Right lobe of liver (tissue), 6 donors: Measurements from ENCODE around the gene MTHFD2L. TPM values are rescaled to one million over a fixed set of nuclear protein-coding genes. Genes with fewer than 3 reads are reported as not detected.

Experiments used
- ATAC-seq, 4 donors: fragments of 200-7000 bp; cut with Tn5 transposase; one replicate each; pipeline ENCODE4 v1.9.1; 2020; ENCODE audit warnings: mild to moderate bottlenecking in 4 of 4, moderate library complexity in 4 of 4
- DNase-seq, 3 donors: peaks; one replicate each; pipeline ENCODE4 v3.0.0-alpha.2; 2020
- H3K27ac ChIP-seq, 3 donors: fragments of 200-600 bp; one replicate each; pipeline ENCODE4 v1.8.0; 2022
- H3K27me3 ChIP-seq, 2 donors: fragments of 200-600 bp; one replicate each; pipeline ENCODE4 v1.8.0; 2022
- H3K36me3 ChIP-seq, 4 donors: fragments of 200-600 bp; sonication (generic) in 1 of 4; one replicate each; pipeline versions ENCODE4 v1.5.1 to v1.8.0; 2017 to 2022; ENCODE audit warnings: control low read depth in 1 of 4
- H3K4me1 ChIP-seq, 4 donors: fragments of 200-600 bp; sonication (generic) in 1 of 4; one replicate each; pipeline versions ENCODE4 v1.5.1 to v1.8.0; 2017 to 2022; ENCODE audit warnings: control low read depth in 1 of 4
- H3K4me3 ChIP-seq, 3 donors: fragments of 200-600 bp; one replicate each; pipeline ENCODE4 v1.8.0; 2022
- H3K9me3 ChIP-seq, 4 donors: fragments of 200-600 bp; sonication (generic) in 1 of 4; one replicate each; pipeline versions ENCODE4 v1.5.1 to v1.8.0; 2017 to 2022; ENCODE audit warnings: control low read depth in 1 of 4
- POLR2A ChIP-seq: fragments of 450-650 bp; IDR thresholded peaks from one replicate; pipeline ENCODE4 v1.6.1; 2017; ENCODE audit warnings: antibody characterized with exemption, mild to moderate bottlenecking
- WGBS: methylation state at CpG from one replicate; pipeline ENCODE4 v1.1.6; 2018; ENCODE audit warnings: low coverage, low lambda C conversion rate; ENCODE audit not compliant: insufficient coverage; ENCODE audit errors: missing lambda C conversion rate; 5-methylcytosine and 5-hydroxymethylcytosine counted together
- intact Hi-C, 2 donors: fragments of 100-400 bp; cut with DNase I; formaldehyde crosslinking; loops; one replicate each; pipeline versions ENCODE4 v1.11.2 to v1.14.1; 2022
- total RNA-seq, 6 experiments: library from RNA; depleted of rRNA in 2 of 6; stranded (reverse); fragments of >200 nt in 2 of 6; fragmentation: NEBNext Ultra II Directional in 3 of 6; extraction: Animal tissue kit (Norgen Biotek cat#: 25700) in 3 of 6; gene quantifications; one replicate each; pipeline versions ENCODE4 v1.1.0 to v1.2.4, GENCODE V29; 2016 to 2023
- TF ChIP-seq, protein P1 (sequence below), 4 donors: fragments of 200-600 bp in 3 of 4; fragments of 450-650 bp in 1 of 4; IDR thresholded peaks; one replicate each; pipeline versions ENCODE4 v1.5.1 to v1.8.0; 2016 to 2022; ENCODE audit warnings: antibody characterized with exemption in 4 of 4, mild to moderate bottlenecking in 2 of 4
- donor health status: DM: no; HTN: yes; CAD: no.
- donor health status: DM: no; HTN: no; CAD: no.
- donor health status: DM: no; HTN: no; CAD: no.
- donor health status: DM: no; HTN: yes; CAD: no.
- donor health status: DM: no; HTN: yes; CAD: no.

Gene MTHFD2L
- total RNA-seq, 6 experiments from 2014 or later = 18.8 to 45.5 (median 26.5) TPM

DNA sequence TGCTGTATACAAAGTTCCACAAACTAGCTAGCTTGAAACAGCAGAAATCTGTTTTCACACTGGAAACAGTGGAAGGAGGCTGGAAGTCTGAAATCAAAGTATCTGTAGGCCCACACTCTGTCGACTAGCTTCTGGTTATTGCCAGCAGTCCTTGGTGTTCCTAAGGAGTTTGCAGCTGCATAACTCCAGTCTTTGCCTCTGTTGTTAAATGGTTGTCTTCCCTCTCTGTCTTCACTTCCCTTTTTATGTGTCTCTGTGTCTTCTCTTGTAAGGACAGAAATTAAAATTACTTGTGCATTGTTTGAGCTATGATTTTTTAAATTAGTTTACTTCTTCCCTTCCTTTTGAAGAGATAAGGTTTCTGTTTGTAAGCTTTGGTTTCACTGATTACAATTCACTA, 8.2 kb downstream of the MTHFD2L start:
- ATAC-seq = no peak
- no peaks in the 10 kb centered on the region for H3K9me3 ChIP-seq
- DNase-seq = no peak
- no peaks in the 10 kb centered on the region for H3K36me3 ChIP-seq
- intact Hi-C loops = no loop called here
- WGBS = 50% methylated on average over 1 of the region's 1 CpG
- H3K27me3 ChIP-seq = no peaks in the 10 kb centered on the region
- TF ChIP-seq POLR2A = no peak
- TF ChIP-seq, protein P1, sequence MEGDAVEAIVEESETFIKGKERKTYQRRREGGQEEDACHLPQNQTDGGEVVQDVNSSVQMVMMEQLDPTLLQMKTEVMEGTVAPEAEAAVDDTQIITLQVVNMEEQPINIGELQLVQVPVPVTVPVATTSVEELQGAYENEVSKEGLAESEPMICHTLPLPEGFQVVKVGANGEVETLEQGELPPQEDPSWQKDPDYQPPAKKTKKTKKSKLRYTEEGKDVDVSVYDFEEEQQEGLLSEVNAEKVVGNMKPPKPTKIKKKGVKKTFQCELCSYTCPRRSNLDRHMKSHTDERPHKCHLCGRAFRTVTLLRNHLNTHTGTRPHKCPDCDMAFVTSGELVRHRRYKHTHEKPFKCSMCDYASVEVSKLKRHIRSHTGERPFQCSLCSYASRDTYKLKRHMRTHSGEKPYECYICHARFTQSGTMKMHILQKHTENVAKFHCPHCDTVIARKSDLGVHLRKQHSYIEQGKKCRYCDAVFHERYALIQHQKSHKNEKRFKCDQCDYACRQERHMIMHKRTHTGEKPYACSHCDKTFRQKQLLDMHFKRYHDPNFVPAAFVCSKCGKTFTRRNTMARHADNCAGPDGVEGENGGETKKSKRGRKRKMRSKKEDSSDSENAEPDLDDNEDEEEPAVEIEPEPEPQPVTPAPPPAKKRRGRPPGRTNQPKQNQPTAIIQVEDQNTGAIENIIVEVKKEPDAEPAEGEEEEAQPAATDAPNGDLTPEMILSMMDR (IDR thresholded peaks at IDR 0.05) = no peak
- H3K4me1 ChIP-seq = no peaks in the 10 kb centered on the region
- no peak overlapping the region for H3K4me3 ChIP-seq
- no peak overlapping the region for H3K27ac ChIP-seq

DNA sequence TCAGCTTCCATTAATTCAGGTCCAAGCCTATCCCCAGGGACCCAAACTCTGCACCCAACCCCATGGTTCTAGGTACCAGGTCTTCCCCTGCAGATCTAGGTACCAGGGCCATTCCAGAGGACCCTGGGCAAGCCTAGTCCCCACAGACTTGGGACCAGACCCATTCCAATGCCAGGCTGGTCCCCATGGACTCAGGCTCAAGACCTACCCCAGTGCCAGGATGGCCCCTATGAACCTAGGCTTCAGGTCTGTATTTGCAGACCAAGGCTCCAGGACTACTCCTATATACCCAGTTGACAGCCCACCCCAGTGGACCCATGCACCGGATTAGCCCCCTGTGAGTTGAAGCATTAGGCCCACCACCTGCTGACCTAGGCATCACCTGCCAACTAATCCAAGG, 8.9 kb downstream of the MTHFD2L start:
- no CpG with 5 or more reads among the region's 1 CpG for WGBS
- DNase-seq (no peak), ATAC-seq (peak in 2 of 4 donors; percentile 16 to 36)
- TF ChIP-seq, protein P1 (IDR thresholded peaks at IDR 0.05) = no peak
- TF ChIP-seq POLR2A = no peak
- Histone ChIP-seq H3K4me3 (no peak overlapping the region), H3K36me3 (no peaks in the 10 kb centered on the region), H3K27ac (no peak overlapping the region), H3K27me3 (no peaks in the 10 kb centered on the region), H3K9me3 (no peaks in the 10 kb centered on the region), H3K4me1 (no peaks in the 10 kb centered on the region)
- intact Hi-C loops = no loop called here

DNA sequence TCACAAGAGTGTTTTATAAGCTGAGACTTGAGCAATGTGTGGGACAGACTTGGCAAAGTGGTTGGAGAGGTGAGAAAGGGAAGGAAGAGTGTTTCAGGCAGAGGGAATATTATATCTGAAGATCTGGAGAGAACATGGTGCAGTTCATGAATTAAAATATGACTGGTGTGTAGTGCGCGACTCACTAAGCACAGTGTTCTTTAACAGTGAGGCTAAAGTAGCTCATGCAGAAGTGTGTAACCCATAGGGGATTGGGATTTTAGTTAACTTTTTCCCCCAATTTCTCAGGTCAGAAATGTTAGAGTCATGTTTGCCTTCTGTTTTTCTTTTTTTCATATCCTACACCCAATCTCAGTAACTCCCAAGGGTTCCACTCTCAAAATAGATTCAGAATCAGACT, 9.7 kb downstream of the MTHFD2L start:
- WGBS = 100% methylated on average over 2 of the region's 2 CpGs
- TF ChIP-seq POLR2A = no peak
- TF ChIP-seq, protein P1 (IDR thresholded peaks at IDR 0.05) = no peak
- intact Hi-C loops = no loop called here
- Histone ChIP-seq H3K36me3 (no peaks in the 10 kb centered on the region), H3K9me3 (no peaks in the 10 kb centered on the region), H3K27me3 (no peaks in the 10 kb centered on the region), H3K27ac (no peak overlapping the region), H3K4me1 (no peaks in the 10 kb centered on the region), H3K4me3 (no peak overlapping the region)
- DNase-seq (no peak), ATAC-seq (peak in 1 of 4 donors; percentile 16)

DNA sequence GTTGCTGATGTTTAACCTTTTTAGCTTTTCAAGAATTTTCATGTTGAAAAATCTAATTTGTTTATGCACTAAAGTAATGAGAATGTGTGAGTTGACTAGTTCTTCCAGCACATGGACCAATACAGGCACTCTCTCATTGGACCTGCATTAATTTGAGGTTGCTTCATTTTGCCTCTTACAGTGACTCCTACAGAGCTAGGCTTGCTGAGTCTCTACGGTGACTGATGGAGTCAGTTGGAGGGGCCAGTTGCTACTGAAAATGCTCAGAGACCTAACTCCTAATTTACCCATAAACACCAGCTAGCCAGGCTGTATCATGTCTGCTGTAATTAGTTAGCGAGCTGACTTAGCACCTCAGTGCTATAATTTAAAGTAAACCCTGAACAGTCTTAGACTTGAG, 10.9 kb downstream of the MTHFD2L start:
- no CpG with 5 or more reads among the region's 2 CpGs for WGBS
- DNase-seq = no peak

More for the DNA sequence above, 10.9 kb downstream of the MTHFD2L start:
- Histone ChIP-seq H3K4me3 (no peak overlapping the region), H3K4me1 (no peaks in the 10 kb centered on the region), H3K9me3 (no peaks in the 10 kb centered on the region), H3K36me3 (no peaks in the 10 kb centered on the region), H3K27me3 (no peaks in the 10 kb centered on the region), H3K27ac (no peak overlapping the region)
- ATAC-seq = no peak
- intact Hi-C loops = no loop called here
- TF ChIP-seq, protein P1 (IDR thresholded peaks at IDR 0.05) = no peak
- no peak for TF ChIP-seq POLR2A
